ENCODE measurements around the gene RPL37. TPM values are rescaled to one million over a fixed set of nuclear protein-coding genes. Genes with fewer than 3 reads are reported as not detected.

RPL37 gene
- total RNA-seq, 3 donors from 2014 or later (not counting 1 experiment from before 2014, with no cell fraction given): 961 to 1,288 (median 1,179) TPM

DNA sequence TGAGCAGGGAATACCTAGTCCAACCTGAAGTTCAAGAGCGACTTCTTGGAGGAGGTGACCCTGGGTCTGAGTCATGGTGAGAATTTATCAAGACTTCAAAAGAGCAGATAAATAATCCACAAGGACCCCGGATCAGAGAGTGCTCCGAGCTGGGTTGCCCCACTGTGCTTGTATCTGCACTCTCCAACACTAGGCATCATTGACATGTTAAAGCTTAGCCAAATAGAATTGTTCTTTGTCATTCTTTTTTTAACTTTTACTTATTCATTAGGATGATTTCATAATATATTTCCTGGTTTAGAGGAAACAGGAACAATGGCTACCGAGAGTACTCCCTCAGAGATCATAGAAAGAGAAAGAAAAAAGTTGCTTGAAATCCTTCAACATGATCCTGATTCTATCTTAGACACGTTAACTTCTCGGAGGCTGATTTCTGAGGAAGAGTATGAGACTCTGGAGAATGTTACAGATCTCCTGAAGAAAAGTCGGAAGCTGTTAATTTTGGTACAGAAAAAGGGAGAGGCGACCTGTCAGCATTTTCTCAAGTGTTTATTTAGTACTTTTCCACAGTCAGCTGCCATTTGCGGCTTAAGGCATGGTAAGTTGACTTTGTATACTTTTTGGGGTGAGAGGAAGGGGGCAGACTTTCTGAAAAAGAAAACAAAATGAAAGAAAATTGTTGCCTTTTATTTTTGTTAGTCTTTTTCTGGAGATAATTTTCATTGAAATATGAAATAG is 6.2 kb upstream of the RPL37 start, which contains the start of gene CARD6:
Gene CARD6 (plus strand): TSS at position 300 of the 738 bp plus-strand sequence. CDS start 16 bp downstream, at position 316.
- WGBS (ENCODE audit: insufficient coverage): 24% methylated on average over 8 of the region's 9 CpGs
- Histone ChIP-seq H3K36me3 (ENCODE audit: control insufficient read depth, insufficient read depth, low read length) (no peaks in the 10 kb centered on the region), H3K9me3 (ENCODE audit: control insufficient read depth, insufficient read depth, low read length) (no peaks in the 10 kb centered on the region), H3K27me3 (ENCODE audit: control insufficient read depth, insufficient read depth, low read length) (no peaks in the 10 kb centered on the region), H3K4me3 (ENCODE audit: low read length) (peak within 1 kb of the TSS; percentile 38), H3K27ac (ENCODE audit: low read length) (peak within 1 kb of the TSS; percentile 43), H3K4me1 (ENCODE audit: control insufficient read depth, insufficient read depth, low read length) (no peaks in the 10 kb centered on the region)
- Mint-ChIP-seq H3K4me3 (peak within 1 kb of the TSS; percentile 100), H3K36me3 (peaks cover 7% of the 10 kb centered on the region), H3K27me3 (ENCODE audit: low read depth in 2 of 2) (peaks cover 0 to 6% of the 10 kb centered on the region in 2 donors), H3K27ac (peak within 1 kb of the TSS; percentile 91 to 98), H3K9me3 (no peaks in the 10 kb centered on the region), H3K4me1 (peaks cover 28 to 31% of the 10 kb centered on the region in 2 donors)
- ATAC-seq (peak; percentile 24 to 65 (median 57)), DNase-seq (peak in 1 of 2 donors; percentile 38)
- intact Hi-C loops (cut with micrococcal nuclease): no loop called here
- TF ChIP-seq, protein P1, sequence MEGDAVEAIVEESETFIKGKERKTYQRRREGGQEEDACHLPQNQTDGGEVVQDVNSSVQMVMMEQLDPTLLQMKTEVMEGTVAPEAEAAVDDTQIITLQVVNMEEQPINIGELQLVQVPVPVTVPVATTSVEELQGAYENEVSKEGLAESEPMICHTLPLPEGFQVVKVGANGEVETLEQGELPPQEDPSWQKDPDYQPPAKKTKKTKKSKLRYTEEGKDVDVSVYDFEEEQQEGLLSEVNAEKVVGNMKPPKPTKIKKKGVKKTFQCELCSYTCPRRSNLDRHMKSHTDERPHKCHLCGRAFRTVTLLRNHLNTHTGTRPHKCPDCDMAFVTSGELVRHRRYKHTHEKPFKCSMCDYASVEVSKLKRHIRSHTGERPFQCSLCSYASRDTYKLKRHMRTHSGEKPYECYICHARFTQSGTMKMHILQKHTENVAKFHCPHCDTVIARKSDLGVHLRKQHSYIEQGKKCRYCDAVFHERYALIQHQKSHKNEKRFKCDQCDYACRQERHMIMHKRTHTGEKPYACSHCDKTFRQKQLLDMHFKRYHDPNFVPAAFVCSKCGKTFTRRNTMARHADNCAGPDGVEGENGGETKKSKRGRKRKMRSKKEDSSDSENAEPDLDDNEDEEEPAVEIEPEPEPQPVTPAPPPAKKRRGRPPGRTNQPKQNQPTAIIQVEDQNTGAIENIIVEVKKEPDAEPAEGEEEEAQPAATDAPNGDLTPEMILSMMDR (IDR thresholded peaks at IDR 0.05): no peak

DNA sequence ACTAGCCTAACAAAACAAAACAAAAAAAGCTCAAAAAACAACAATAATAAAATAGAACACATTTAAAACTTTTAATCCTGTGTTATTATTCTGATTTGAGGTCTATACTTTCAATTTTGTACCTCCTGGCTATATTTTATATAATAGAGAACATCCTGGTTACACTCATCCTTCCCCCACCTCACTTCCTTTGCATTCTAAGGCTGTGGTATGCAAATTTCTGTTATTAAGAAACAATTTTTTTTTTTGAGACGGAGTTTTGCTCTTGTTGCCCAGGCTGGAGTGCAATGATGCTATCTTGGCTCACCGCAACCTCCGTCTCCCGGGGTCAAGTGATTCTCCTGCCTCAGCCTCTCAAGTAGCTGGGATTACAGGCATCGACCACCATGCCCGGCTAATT is 3.1 kb upstream of the RPL37 start:
- Histone ChIP-seq H3K27me3 (ENCODE audit: control insufficient read depth, insufficient read depth, low read length) (no peaks in the 10 kb centered on the region), H3K9me3 (ENCODE audit: control insufficient read depth, insufficient read depth, low read length) (peaks cover 5% of the 10 kb centered on the region), H3K36me3 (ENCODE audit: control insufficient read depth, insufficient read depth, low read length) (peaks cover 11% of the 10 kb centered on the region), H3K4me3 (ENCODE audit: low read length) (no peak overlapping the region), H3K4me1 (ENCODE audit: control insufficient read depth, insufficient read depth, low read length) (peaks cover 17% of the 10 kb centered on the region), H3K27ac (ENCODE audit: low read length) (no peak overlapping the region)
- H3K4me1 Mint-ChIP-seq: peaks cover 46 to 48% of the 10 kb centered on the region in 2 donors
- DNase-seq (peak in 1 of 2 donors; percentile 48), ATAC-seq (no peak)
- intact Hi-C loops (cut with micrococcal nuclease): loop anchor here (10.0 kb wide), 1 partner anchor 153 kb away; no protein-coding TSS in a partner anchor
- H3K9me3 Mint-ChIP-seq: no peaks in the 10 kb centered on the region
- 80% methylated on average over 6 of the region's 6 CpGs for WGBS (ENCODE audit: insufficient coverage)
- H3K27me3 Mint-ChIP-seq (ENCODE audit: low read depth in 2 of 2): peaks cover 0 to 6% of the 10 kb centered on the region in 2 donors
- TF ChIP-seq, protein P1 (IDR thresholded peaks at IDR 0.05): no peak
- H3K36me3 Mint-ChIP-seq: peaks cover 8% of the 10 kb centered on the region
- H3K27ac Mint-ChIP-seq: no peak overlapping the region
- no peak overlapping the region for H3K4me3 Mint-ChIP-seq

DNA sequence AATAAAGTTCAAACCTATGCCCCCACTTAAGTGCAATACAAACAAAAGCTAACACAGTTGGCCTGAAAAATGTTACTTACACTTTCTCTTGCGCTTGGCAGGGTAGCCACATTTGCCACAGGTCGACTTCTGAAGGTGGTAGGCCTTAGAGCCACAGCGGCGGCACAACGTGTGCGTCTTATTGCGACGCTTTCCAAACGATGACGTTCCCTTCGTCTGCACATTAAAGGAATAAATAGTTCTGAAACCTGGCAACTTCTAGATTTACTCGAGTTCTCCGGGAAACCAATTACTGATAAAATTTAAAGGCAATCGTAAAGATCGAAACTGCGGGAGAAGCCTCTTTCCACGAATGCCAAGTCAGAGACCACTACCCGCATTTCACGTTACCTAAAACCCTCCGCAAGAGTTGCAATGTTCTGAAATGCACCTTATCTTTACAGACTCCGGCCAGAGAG is 602 bp downstream of the RPL37 start:
- WGBS (ENCODE audit: insufficient coverage): under 1% methylated on average over 21 of the region's 21 CpGs
- H3K27ac ChIP-seq (ENCODE audit: low read length): peak overlapping the region; percentile 96
- H3K27me3 ChIP-seq (ENCODE audit: control insufficient read depth, insufficient read depth, low read length): no peaks in the 10 kb centered on the region
- H3K27ac Mint-ChIP-seq: peak overlapping the region; percentile 96 to 99
- H3K4me3 ChIP-seq (ENCODE audit: low read length): peak overlapping the region; percentile 86
- peak overlapping the region; percentile 97 for H3K4me3 Mint-ChIP-seq
- peaks cover 17% of the 10 kb centered on the region for H3K4me1 ChIP-seq (ENCODE audit: control insufficient read depth, insufficient read depth, low read length)
- peaks cover 47% of the 10 kb centered on the region for H3K36me3 ChIP-seq (ENCODE audit: control insufficient read depth, insufficient read depth, low read length)
- peaks cover 51 to 56% of the 10 kb centered on the region in 2 donors for H3K4me1 Mint-ChIP-seq
- TF ChIP-seq, protein P1 (IDR thresholded peaks at IDR 0.05): no peak
- peaks cover 25% of the 10 kb centered on the region for H3K36me3 Mint-ChIP-seq
- intact Hi-C loops (cut with micrococcal nuclease): loop anchor here (1.0 to 10.0 kb wide), 2 partner anchors 36 to 150 kb away; partner anchors contain the start of gene PRKAA1
- H3K27me3 Mint-ChIP-seq (ENCODE audit: low read depth in 2 of 2): no peaks in the 10 kb centered on the region
- peak; percentile 51 to 87 for DNase-seq
- peaks cover 5% of the 10 kb centered on the region for H3K9me3 ChIP-seq (ENCODE audit: control insufficient read depth, insufficient read depth, low read length)
- H3K9me3 Mint-ChIP-seq: no peaks in the 10 kb centered on the region
- ATAC-seq: peak; percentile 37 to 53 (median 48)
